ENCODE data around the gene SPRY1.

SPRY1 gene

GRCh38 chr4:123443401-123444289, 47.0 kb downstream of the SPRY1 start:
- no peak for DNase-seq (ENCODE audit: low read depth in 2 of 2)

GRCh38 chr4:123444290-123444731, 47.7 kb downstream of the SPRY1 start:
- DNase-seq (ENCODE audit: low read depth in 2 of 2) = no peak

GRCh38 chr4:123446865-123447474, 50.4 kb downstream of the SPRY1 start:
- DNase-seq (ENCODE audit: low read depth in 2 of 2) = no peak

- DNase-seq (ENCODE audit: low read depth in 2 of 2) = no peak
Measured at GRCh38 chr4:123449362-123449761, 52.8 kb downstream of the SPRY1 start.

- DNase-seq (ENCODE audit: low read depth in 2 of 2) = no peak
Measured at GRCh38 chr4:123449780-123450179, 53.2 kb downstream of the SPRY1 start.

- DNase-seq (ENCODE audit: low read depth in 2 of 2) = no peak
Measured at GRCh38 chr4:123450393-123450792, 53.8 kb downstream of the SPRY1 start.

GRCh38 chr4:123452616-123453015, 56.0 kb downstream of the SPRY1 start:
- no peak for DNase-seq (ENCODE audit: low read depth in 2 of 2)

GRCh38 chr4:123453061-123453680, 56.6 kb downstream of the SPRY1 start:
- no peak for DNase-seq (ENCODE audit: low read depth in 2 of 2)
